ENCODE data around the gene APOF.
"Not testable (repeated sequence)": the region's sequence is repeated elsewhere in the genome, so short reads cannot be mapped to it uniquely, and the experiment has no call there.

The APOF gene

GRCh38 chr12:56330936-56331490, 31.6 kb downstream of the APOF start:
- DNase-seq = no peak

- no peak for DNase-seq
These were observed 36.1 kb downstream of the APOF start for GRCh38 chr12:56326533-56326932.

GRCh38 chr12:56326126-56326525, 36.5 kb downstream of the APOF start:
- DNase-seq = no peak

GRCh38 chr12:56324206-56324605, 38.5 kb downstream of the APOF start:
- DNase-seq = no peak

- DNase-seq = not testable (repeated sequence)
These were observed 41.0 kb downstream of the APOF start for GRCh38 chr12:56321610-56322009.

- DNase-seq = no peak
These were observed 41.6 kb downstream of the APOF start for GRCh38 chr12:56321027-56321426.

- no peak for DNase-seq
These were observed 45.0 kb downstream of the APOF start for GRCh38 chr12:56317675-56318074.

- peak; percentile 92 for DNase-seq
These were observed 46.8 kb downstream of the APOF start, which contains the start of gene CNPY2 for GRCh38 chr12:56315622-56316473. Gene CNPY2 (minus strand): TSS chr12:56315988. CDS start chr12:56315217, 771 bp downstream.

- DNase-seq = no peak
These were observed 47.4 kb downstream of the APOF start for GRCh38 chr12:56315249-56315621.

- DNase-seq = no peak
These were observed 51.7 kb downstream of the APOF start for GRCh38 chr12:56311003-56311402.

Measured in activated naive CD4-positive, alpha-beta T cell treated with anti-CD3 and anti-CD28 coated beads, Interleukin-2, amount 50 U/mL, for 16 hours (primary cell).